NB4 (cell line): Measurements from ENCODE around the gene APOBEC3A.

Experiments used
- MYC ChIP-seq: IDR thresholded peaks from 2 replicates; pipeline ENCODE4 v1.6.1; 2011; ENCODE audit warnings: low read depth, low read length
- TF ChIP-seq, protein P1 (sequence below): IDR thresholded peaks from one replicate; pipeline ENCODE4 v1.5.1; 2012; ENCODE audit warnings: low read depth, low read length

DNA sequence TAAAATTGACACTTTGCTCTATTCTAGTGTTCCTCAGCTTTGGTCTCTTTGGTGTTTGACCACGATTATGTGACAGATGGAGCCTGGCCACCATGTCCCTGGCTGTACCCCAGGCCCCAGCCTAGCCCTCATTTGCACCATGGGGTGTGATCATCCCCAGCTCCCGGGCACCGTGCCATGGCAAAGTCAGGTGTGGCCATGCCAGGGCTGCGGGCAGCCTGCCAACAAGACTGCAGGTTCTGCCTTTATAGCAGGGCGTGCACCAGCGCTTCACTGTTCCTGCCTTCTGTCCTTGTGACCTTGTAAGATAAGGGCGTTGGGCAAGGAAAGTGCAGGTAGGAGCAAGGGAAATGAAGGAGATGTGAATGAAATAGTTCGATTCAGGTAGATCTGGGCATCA is 22.4 kb upstream of the APOBEC3A start:
- TF ChIP-seq, protein P1, sequence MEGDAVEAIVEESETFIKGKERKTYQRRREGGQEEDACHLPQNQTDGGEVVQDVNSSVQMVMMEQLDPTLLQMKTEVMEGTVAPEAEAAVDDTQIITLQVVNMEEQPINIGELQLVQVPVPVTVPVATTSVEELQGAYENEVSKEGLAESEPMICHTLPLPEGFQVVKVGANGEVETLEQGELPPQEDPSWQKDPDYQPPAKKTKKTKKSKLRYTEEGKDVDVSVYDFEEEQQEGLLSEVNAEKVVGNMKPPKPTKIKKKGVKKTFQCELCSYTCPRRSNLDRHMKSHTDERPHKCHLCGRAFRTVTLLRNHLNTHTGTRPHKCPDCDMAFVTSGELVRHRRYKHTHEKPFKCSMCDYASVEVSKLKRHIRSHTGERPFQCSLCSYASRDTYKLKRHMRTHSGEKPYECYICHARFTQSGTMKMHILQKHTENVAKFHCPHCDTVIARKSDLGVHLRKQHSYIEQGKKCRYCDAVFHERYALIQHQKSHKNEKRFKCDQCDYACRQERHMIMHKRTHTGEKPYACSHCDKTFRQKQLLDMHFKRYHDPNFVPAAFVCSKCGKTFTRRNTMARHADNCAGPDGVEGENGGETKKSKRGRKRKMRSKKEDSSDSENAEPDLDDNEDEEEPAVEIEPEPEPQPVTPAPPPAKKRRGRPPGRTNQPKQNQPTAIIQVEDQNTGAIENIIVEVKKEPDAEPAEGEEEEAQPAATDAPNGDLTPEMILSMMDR = no peak
- TF ChIP-seq MYC = no peak
